ENCODE data around the gene SLC17A4. TPM values are rescaled to one million over a fixed set of nuclear protein-coding genes. Genes with fewer than 3 reads are reported as not detected.

SLC17A4 gene
- total RNA-seq, 1 donor from 2014 or later: not detected

- Mint-ChIP-seq H3K36me3 (ENCODE audit: low read depth, unreplicated experiment) (no peaks in the 10 kb centered on the region), H3K27me3 (ENCODE audit: low read depth, unreplicated experiment) (no peaks in the 10 kb centered on the region), H3K4me3 (ENCODE audit: unreplicated experiment) (no peak overlapping the region), H3K9me3 (ENCODE audit: unreplicated experiment) (no peaks in the 10 kb centered on the region), H3K27ac (ENCODE audit: unreplicated experiment) (no peak overlapping the region), H3K4me1 (ENCODE audit: low read depth, unreplicated experiment) (no peaks in the 10 kb centered on the region)
- no peaks in the 10 kb centered on the region for H3K79me2 ChIP-seq (ENCODE audit: insufficient read depth, low read length)
- TF ChIP-seq EZH2 (IDR thresholded peaks at IDR 0.05; ENCODE audit: insufficient read depth, low read length) (no peak), CTCF (IDR thresholded peaks at IDR 0.05; ENCODE audit: insufficient read depth, low read depth, low read length) (peak; percentile 21)
- no peak overlapping the region for H3K9ac ChIP-seq (ENCODE audit: low read length)
- H3K4me3 ChIP-seq (ENCODE audit: insufficient read depth, low read depth, low read length): no peak overlapping the region
- no peak overlapping the region for H3K4me2 ChIP-seq (ENCODE audit: low read length)
- no peaks in the 10 kb centered on the region for H3K9me3 ChIP-seq (ENCODE audit: insufficient read depth, low read depth, low read length)
- no peaks in the 10 kb centered on the region for H3K4me1 ChIP-seq (ENCODE audit: insufficient read depth, low read length)
- no peak for FAIRE-seq
- no peak overlapping the region for H3K27ac ChIP-seq (ENCODE audit: low read depth, low read length)
- H3K36me3 ChIP-seq (ENCODE audit: insufficient read depth, low read length): no peaks in the 10 kb centered on the region
- no peak overlapping the region for H2AFZ ChIP-seq (ENCODE audit: low read depth, low read length)
- no peaks in the 10 kb centered on the region for H4K20me1 ChIP-seq (ENCODE audit: insufficient read depth, low read length)
- no peaks in the 10 kb centered on the region for H3K27me3 ChIP-seq (ENCODE audit: insufficient read depth, low read length)
- DNase-seq (ENCODE audit: low read depth): peak; percentile 3
Observed at GRCh38 chr6:25788305-25788922, 33.9 kb downstream of the SLC17A4 start.

- Histone ChIP-seq H3K79me2 (ENCODE audit: insufficient read depth, low read length) (no peaks in the 10 kb centered on the region), H3K9me3 (ENCODE audit: insufficient read depth, low read depth, low read length) (no peaks in the 10 kb centered on the region), H3K4me2 (ENCODE audit: low read length) (no peak overlapping the region), H4K20me1 (ENCODE audit: insufficient read depth, low read length) (no peaks in the 10 kb centered on the region), H3K27me3 (ENCODE audit: insufficient read depth, low read length) (no peaks in the 10 kb centered on the region), H3K4me1 (ENCODE audit: insufficient read depth, low read length) (no peaks in the 10 kb centered on the region), H3K36me3 (ENCODE audit: insufficient read depth, low read length) (no peaks in the 10 kb centered on the region), H2AFZ (ENCODE audit: low read depth, low read length) (no peak overlapping the region), H3K9ac (ENCODE audit: low read length) (no peak overlapping the region), H3K4me3 (ENCODE audit: insufficient read depth, low read depth, low read length) (no peak overlapping the region), H3K27ac (ENCODE audit: low read depth, low read length) (no peak overlapping the region)
- FAIRE-seq: peak; percentile 29
- H3K27me3 Mint-ChIP-seq (ENCODE audit: low read depth, unreplicated experiment): no peaks in the 10 kb centered on the region
- DNase-seq (ENCODE audit: low read depth): no peak
- H3K4me1 Mint-ChIP-seq (ENCODE audit: low read depth, unreplicated experiment): no peaks in the 10 kb centered on the region
- no peaks in the 10 kb centered on the region for H3K36me3 Mint-ChIP-seq (ENCODE audit: low read depth, unreplicated experiment)
- TF ChIP-seq CTCF (IDR thresholded peaks at IDR 0.05; ENCODE audit: insufficient read depth, low read depth, low read length) (no peak), EZH2 (IDR thresholded peaks at IDR 0.05; ENCODE audit: insufficient read depth, low read length) (no peak)
- no peak overlapping the region for H3K4me3 Mint-ChIP-seq (ENCODE audit: unreplicated experiment)
- H3K9me3 Mint-ChIP-seq (ENCODE audit: unreplicated experiment): no peaks in the 10 kb centered on the region
- no peak overlapping the region for H3K27ac Mint-ChIP-seq (ENCODE audit: unreplicated experiment)
Observed at GRCh38 chr6:25789475-25789874, 34.9 kb downstream of the SLC17A4 start.

GRCh38 chr6:25792016-25792415, 37.5 kb downstream of the SLC17A4 start:
- H3K9ac ChIP-seq (ENCODE audit: low read length): no peak overlapping the region
- no peak for DNase-seq (ENCODE audit: low read depth)
- no peak for TF ChIP-seq EZH2 (IDR thresholded peaks at IDR 0.05; ENCODE audit: insufficient read depth, low read length)
- Mint-ChIP-seq H3K4me1 (ENCODE audit: low read depth, unreplicated experiment) (no peaks in the 10 kb centered on the region), H3K4me3 (ENCODE audit: unreplicated experiment) (no peak overlapping the region), H3K36me3 (ENCODE audit: low read depth, unreplicated experiment) (no peaks in the 10 kb centered on the region), H3K27me3 (ENCODE audit: low read depth, unreplicated experiment) (no peaks in the 10 kb centered on the region), H3K27ac (ENCODE audit: unreplicated experiment) (no peak overlapping the region), H3K9me3 (ENCODE audit: unreplicated experiment) (no peaks in the 10 kb centered on the region)
- H3K27me3 ChIP-seq (ENCODE audit: insufficient read depth, low read length): no peaks in the 10 kb centered on the region
- H3K4me3 ChIP-seq (ENCODE audit: insufficient read depth, low read depth, low read length): no peak overlapping the region
- H3K36me3 ChIP-seq (ENCODE audit: insufficient read depth, low read length): no peaks in the 10 kb centered on the region
- no peaks in the 10 kb centered on the region for H3K9me3 ChIP-seq (ENCODE audit: insufficient read depth, low read depth, low read length)
- no peaks in the 10 kb centered on the region for H3K4me1 ChIP-seq (ENCODE audit: insufficient read depth, low read length)
- H2AFZ ChIP-seq (ENCODE audit: low read depth, low read length): no peak overlapping the region
- H3K79me2 ChIP-seq (ENCODE audit: insufficient read depth, low read length): no peaks in the 10 kb centered on the region
- H3K4me2 ChIP-seq (ENCODE audit: low read length): no peak overlapping the region
- no peak overlapping the region for H3K27ac ChIP-seq (ENCODE audit: low read depth, low read length)
- H4K20me1 ChIP-seq (ENCODE audit: insufficient read depth, low read length): no peaks in the 10 kb centered on the region
- no peak for FAIRE-seq

All from astrocyte (in vitro differentiated cells and primary cell).